Measurements from ENCODE around the gene HGF. TPM values are rescaled to one million over a fixed set of nuclear protein-coding genes. Genes with fewer than 3 reads are reported as not detected.

Gene HGF
- polyA plus RNA-seq, 1 of the 3 experiments (the other 2 are of a cell fraction) = 1.5 TPM

DNA sequence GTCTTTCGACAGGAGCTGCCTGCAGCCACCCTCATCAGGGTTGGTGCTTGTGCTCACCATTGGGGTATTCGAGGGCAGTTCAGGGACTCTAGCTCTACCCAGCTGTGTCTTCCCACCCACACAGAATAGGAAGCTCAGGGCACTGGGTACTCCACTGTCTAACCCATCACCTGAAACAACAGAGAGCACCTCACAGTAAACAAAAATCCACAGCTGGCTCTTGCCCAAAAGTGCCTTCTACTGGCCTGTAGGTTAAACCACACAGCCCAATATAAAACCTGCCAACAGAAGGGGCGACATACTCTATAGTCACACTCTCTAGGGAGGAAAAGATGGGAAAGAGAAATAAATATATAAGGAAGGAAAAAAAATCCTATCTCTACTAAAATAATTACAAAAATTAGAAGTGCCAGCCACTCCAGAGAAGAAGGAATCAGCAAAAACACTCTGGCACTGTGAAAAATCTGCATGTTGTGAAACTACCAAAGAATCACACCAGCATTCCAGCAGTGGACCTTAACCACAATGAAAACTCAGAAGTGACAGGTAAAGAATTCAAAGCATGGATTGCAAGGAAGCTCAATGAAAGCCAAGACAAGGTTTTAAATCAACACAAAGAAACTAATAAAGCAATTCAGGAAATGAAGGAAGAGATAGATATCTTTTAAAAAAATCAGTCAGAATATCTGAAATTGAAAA is 110.0 kb downstream of the HGF start:
- Histone ChIP-seq H3K27ac (ENCODE audit: low read depth in 2 of 2, low read length in 1 of 2) (no peak overlapping the region), H3K36me3 (replicated peaks in 1 of 2; ENCODE audit: control insufficient read depth in 1 of 2, insufficient read depth in 2 of 2, low read length in 1 of 2) (no peaks in the 10 kb centered on the region), H3K9me3 (peaks cover 7% of the 10 kb centered on the region; the same call in 1 of the 2 replicates), H3K27me3 (ENCODE audit: insufficient read depth) (no peaks in the 10 kb centered on the region), H3K9me2 (no peaks in the 10 kb centered on the region; the same call in 1 of the 2 replicates), H3K4me3 (ENCODE audit: low read depth in 2 of 2, low read length in 1 of 2) (no peak overlapping the region), H3K4me2 (no peak overlapping the region), H2AFZ (ENCODE audit: low read depth) (no peak overlapping the region), H3K9ac (no peak overlapping the region), H3K79me2 (ENCODE audit: insufficient read depth) (no peaks in the 10 kb centered on the region), H3F3A (replicated peaks; ENCODE audit: insufficient read depth) (no peaks in the 10 kb centered on the region), H3K4me1 (ENCODE audit: control insufficient read depth in 1 of 2, insufficient read depth in 2 of 2, low read depth in 1 of 2, low read length in 1 of 2) (peaks cover 0 to 8% of the 10 kb centered on the region in 2 experiments; a peak in 2 of 4 replicates), H4K20me1 (ENCODE audit: insufficient read depth) (no peaks in the 10 kb centered on the region)
- TF ChIP-seq RAD21 (IDR thresholded peaks at IDR 0.05; ENCODE audit: low read length) (no peak), CHD2 (IDR thresholded peaks at IDR 0.05; ENCODE audit: low read length, partially characterized antibody) (no peak), RCOR1 (IDR thresholded peaks at IDR 0.05; ENCODE audit: low read length) (no peak), EZH2phosphoT487 (IDR thresholded peaks at IDR 0.05; ENCODE audit: borderline replicate concordance, low read depth) (no peak), MAX (IDR thresholded peaks at IDR 0.05; ENCODE audit: low read depth) (no peak)
- ChIA-PET POLR2A (no interaction called here), CTCF (interaction anchor here (0.6 to 2.7 kb wide), 7 partner anchors 10 to 158 kb away, joined by 3 to 12 read pairs (median 3); no protein-coding TSS in a partner anchor)
- DNase-seq = no peak
- 77% methylated on average over 3 of the region's 3 CpGs for WGBS (ENCODE audit: low lambda C conversion rate)

DNA sequence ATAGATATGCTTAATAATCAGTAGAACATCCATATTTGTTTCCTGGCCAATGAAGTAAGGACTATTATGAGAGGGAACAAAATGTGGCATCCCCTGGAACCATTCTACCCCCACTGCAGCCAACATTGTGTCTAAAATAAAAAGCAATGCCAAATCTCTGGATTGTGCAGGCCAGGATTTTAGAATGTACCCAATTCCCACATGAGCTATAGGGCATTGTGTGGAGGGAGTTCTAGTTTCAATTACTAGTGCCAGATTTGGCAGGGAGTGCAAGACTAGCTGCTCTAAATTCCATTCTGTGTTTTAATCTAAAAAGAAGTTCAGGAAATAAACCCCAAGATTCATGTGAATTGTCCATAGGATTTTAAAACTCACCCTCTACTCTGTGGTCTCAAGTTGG is 112.3 kb downstream of the HGF start:
- Histone ChIP-seq H3K36me3 (replicated peaks in 1 of 2; ENCODE audit: control insufficient read depth in 1 of 2, insufficient read depth in 2 of 2, low read length in 1 of 2) (peaks cover 0 to 4% of the 10 kb centered on the region in 2 experiments), H3K27ac (ENCODE audit: low read depth in 2 of 2, low read length in 1 of 2) (no peak overlapping the region), H3K4me3 (ENCODE audit: low read depth in 2 of 2, low read length in 1 of 2) (no peak overlapping the region), H2AFZ (ENCODE audit: low read depth) (no peak overlapping the region), H3K9ac (no peak overlapping the region), H3F3A (replicated peaks; ENCODE audit: insufficient read depth) (no peaks in the 10 kb centered on the region), H3K79me2 (ENCODE audit: insufficient read depth) (no peaks in the 10 kb centered on the region), H3K9me2 (no peaks in the 10 kb centered on the region; the same call in 1 of the 2 replicates), H3K9me3 (peaks cover 16% of the 10 kb centered on the region), H3K4me2 (no peak overlapping the region), H4K20me1 (ENCODE audit: insufficient read depth) (no peaks in the 10 kb centered on the region), H3K27me3 (ENCODE audit: insufficient read depth) (no peaks in the 10 kb centered on the region), H3K4me1 (ENCODE audit: control insufficient read depth in 1 of 2, insufficient read depth in 2 of 2, low read depth in 1 of 2, low read length in 1 of 2) (no peaks in the 10 kb centered on the region)
- POLR2A ChIA-PET = no interaction called here
- no peak for TF ChIP-seq RCOR1 (IDR thresholded peaks at IDR 0.05; ENCODE audit: low read length)
- TF ChIP-seq, protein P1, sequence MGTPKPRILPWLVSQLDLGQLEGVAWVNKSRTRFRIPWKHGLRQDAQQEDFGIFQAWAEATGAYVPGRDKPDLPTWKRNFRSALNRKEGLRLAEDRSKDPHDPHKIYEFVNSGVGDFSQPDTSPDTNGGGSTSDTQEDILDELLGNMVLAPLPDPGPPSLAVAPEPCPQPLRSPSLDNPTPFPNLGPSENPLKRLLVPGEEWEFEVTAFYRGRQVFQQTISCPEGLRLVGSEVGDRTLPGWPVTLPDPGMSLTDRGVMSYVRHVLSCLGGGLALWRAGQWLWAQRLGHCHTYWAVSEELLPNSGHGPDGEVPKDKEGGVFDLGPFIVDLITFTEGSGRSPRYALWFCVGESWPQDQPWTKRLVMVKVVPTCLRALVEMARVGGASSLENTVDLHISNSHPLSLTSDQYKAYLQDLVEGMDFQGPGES (IDR thresholded peaks at IDR 0.05; ENCODE audit: low read depth, low read length) = no peak
- TF ChIP-seq FOXJ3 (CRISPR knock-in tag; IDR thresholded peaks at IDR 0.05) = no peak
- TF ChIP-seq SIN3A (IDR thresholded peaks at IDR 0.05; ENCODE audit: borderline replicate concordance, low read depth, low read length) = no peak
- TF ChIP-seq YY1 (IDR thresholded peaks at IDR 0.05; ENCODE audit: low read depth) = no peak
- TF ChIP-seq, protein P2, sequence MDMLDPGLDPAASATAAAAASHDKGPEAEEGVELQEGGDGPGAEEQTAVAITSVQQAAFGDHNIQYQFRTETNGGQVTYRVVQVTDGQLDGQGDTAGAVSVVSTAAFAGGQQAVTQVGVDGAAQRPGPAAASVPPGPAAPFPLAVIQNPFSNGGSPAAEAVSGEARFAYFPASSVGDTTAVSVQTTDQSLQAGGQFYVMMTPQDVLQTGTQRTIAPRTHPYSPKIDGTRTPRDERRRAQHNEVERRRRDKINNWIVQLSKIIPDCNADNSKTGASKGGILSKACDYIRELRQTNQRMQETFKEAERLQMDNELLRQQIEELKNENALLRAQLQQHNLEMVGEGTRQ (IDR thresholded peaks at IDR 0.05; ENCODE audit: borderline replicate concordance, low read depth, low read length) = no peak
- no peak for TF ChIP-seq TCF12 (IDR thresholded peaks at IDR 0.05)
- no peak for TF ChIP-seq FOXM1 (IDR thresholded peaks at IDR 0.05; ENCODE audit: low read depth)
- CTCF ChIA-PET = interaction anchor here (1.3 to 1.4 kb wide), 2 partner anchors 33 to 132 kb away, joined by 3 read pairs; no protein-coding TSS in a partner anchor
- no peak for DNase-seq

Measured in SK-N-SH (cell line).